HCT116 (cell line): Measurements from ENCODE around the gene ZNF423. TPM values are rescaled to one million over a fixed set of nuclear protein-coding genes. Genes with fewer than 3 reads are reported as not detected.

ENCODE experiments used
- ATAC-seq: fragments of 200-7000 bp; cut with Tn5 transposase; 2 replicates; pipeline ENCODE4 v1.9.1; 2020; ENCODE audit warnings: mild to moderate bottlenecking, moderate library complexity
- BruUV-seq: library from RNA; stranded (reverse); fragments of 400-500 nt; replicated peaks from 2 replicates; lab custom pipeline; 2021; lab: Mats Ljungman, UMichigan
- CTCF ChIA-PET: fragments of 300-600 bp; sonication (Branson Sonifier 250); formaldehyde crosslinking; loops from one replicate; lab custom pipeline; 2021; ENCODE audit warnings: antibody characterized with exemption; lab: Charles Lee
- POLR2A ChIA-PET: fragments of 300-600, 350-600 bp; sonication (Branson Sonifier 250); formaldehyde crosslinking; loops from one replicate; lab custom pipeline; 2021; ENCODE audit warnings: antibody characterized with exemption; lab: Charles Lee
- RAD21 ChIA-PET, 2 experiments: fragments of 300-600 bp; sonication (Branson Sonifier 250); formaldehyde crosslinking; loops; one replicate each; lab custom pipeline; 2023; ENCODE audit warnings: low total read pairs in 2 of 2; ENCODE audit not compliant: uncharacterized antibody in 2 of 2, unreplicated experiment in 2 of 2, low non-redundant PET in 1 of 2; lab: Charles Lee
- DNase-seq: peaks from one replicate; pipeline ENCODE4 v3.0.0-alpha.2; 2010; ENCODE audit warnings: low read depth, low spot score
- H2AFZ ChIP-seq: fragments of 200-600 bp; shearing (Covaris generic), sonication (generic); 2 replicates; pipeline ENCODE4 v1.6.1; 2017; ENCODE audit warnings: low read depth, mixed run types, mixed read lengths, antibody characterized with exemption, low read length; ENCODE audit not compliant: poor library complexity, severe bottlenecking
- H3K27ac ChIP-seq: 2 replicates; pipeline ENCODE4 v1.5.1; 2012; ENCODE audit warnings: low read depth, low read length
- H3K27me3 ChIP-seq: fragments of 200-600 bp; sonication (generic); 2 replicates; pipeline ENCODE4 v1.6.1; 2016; ENCODE audit warnings: mixed run types, low read length, mixed read lengths; ENCODE audit not compliant: insufficient read depth
- H3K36me3 ChIP-seq, 2 experiments: fragments of 200-500 bp in 1 of 2; fragments of 200-600 bp in 1 of 2; sonication (Bioruptor generic) in 1 of 2; sonication (generic) in 1 of 2; 2 replicates each; pipeline versions ENCODE4 v1.5.1 to v1.6.1; 2014 to 2016; ENCODE audit warnings: low read length in 2 of 2, inconsistent platforms in 1 of 2, mixed read lengths in 1 of 2, mixed run types in 1 of 2; ENCODE audit not compliant: insufficient read depth in 2 of 2, control insufficient read depth in 1 of 2
- H3K4me1 ChIP-seq, 2 experiments: fragments of 200-600 bp in 1 of 2; sonication (generic) in 1 of 2; 2 replicates each; pipeline versions ENCODE4 v1.5.1 to v1.6.1; 2012 to 2017; ENCODE audit warnings: low read length in 2 of 2, inconsistent platforms in 1 of 2, mild to moderate bottlenecking in 1 of 2, mixed read lengths in 1 of 2, mixed run types in 1 of 2, moderate library complexity in 1 of 2; ENCODE audit not compliant: insufficient read depth in 2 of 2, control insufficient read depth in 1 of 2
- H3K4me2 ChIP-seq: fragments of 200-600 bp; sonication (generic); 2 replicates; pipeline ENCODE4 v1.6.1; 2017; ENCODE audit warnings: mixed run types, low read length, mixed read lengths
- H3K4me3 ChIP-seq, 2 experiments: fragments of 200-600 bp in 1 of 2; sonication (generic) in 1 of 2; replicated peaks in 1 of 2; 2 replicates each; pipeline ENCODE4 v1.5.1; 2011 to 2016; ENCODE audit warnings: low read length in 2 of 2, control low read depth in 1 of 2, low read depth in 1 of 2, mild to moderate bottlenecking in 1 of 2, mixed read lengths in 1 of 2, mixed run types in 1 of 2
- H3K79me2 ChIP-seq: fragments of 200-600 bp; sonication (generic); 2 replicates; pipeline ENCODE4 v1.6.1; 2017; ENCODE audit warnings: mild to moderate bottlenecking, mixed run types, low read length, moderate library complexity, mixed read lengths; ENCODE audit not compliant: insufficient read depth
- H3K9ac ChIP-seq: fragments of 200-600 bp; sonication (generic); 2 replicates; pipeline ENCODE4 v1.6.1; 2016; ENCODE audit warnings: low read length, mixed read lengths
- H3K9me2 ChIP-seq: fragments of 200-600 bp; sonication (generic), shearing (Covaris generic); 2 replicates; pipeline ENCODE4 v1.6.1; 2017; ENCODE audit warnings: mixed run types, mild to moderate bottlenecking, moderate library complexity; ENCODE audit not compliant: insufficient read depth
- H3K9me3 ChIP-seq, 2 experiments: fragments of 200-500 bp in 1 of 2; fragments of 200-600 bp in 1 of 2; sonication (Bioruptor generic) in 1 of 2; sonication (generic) in 1 of 2; 2 replicates each; pipeline ENCODE4 v1.6.1; 2014 to 2017; ENCODE audit warnings: low read length in 2 of 2, mixed read lengths in 2 of 2, inconsistent platforms in 1 of 2, low read depth in 1 of 2, mild to moderate bottlenecking in 1 of 2, mixed run types in 1 of 2, moderate library complexity in 1 of 2; ENCODE audit not compliant: control insufficient read depth in 1 of 2, insufficient read depth in 1 of 2
- H4K20me1 ChIP-seq: fragments of 200-600 bp; sonication (generic), shearing (Covaris generic); 2 replicates; pipeline ENCODE4 v1.6.1; 2017; ENCODE audit warnings: mixed run types, mild to moderate bottlenecking, moderate library complexity; ENCODE audit not compliant: insufficient read depth
- FOSL1 ChIP-seq: IDR thresholded peaks from 2 replicates; pipeline ENCODE4 v1.6.1; 2012; ENCODE audit warnings: low read depth
- MAX ChIP-seq: IDR thresholded peaks from 2 replicates; pipeline ENCODE4 v1.6.1; 2012
- POLR2A ChIP-seq: IDR thresholded peaks from 2 replicates; pipeline ENCODE4 v1.7.0; 2011; ENCODE audit warnings: borderline replicate concordance; ENCODE audit not compliant: insufficient read depth, insufficient read length; ENCODE audit errors: extremely low read depth
- RAD21 ChIP-seq: IDR thresholded peaks from 2 replicates; pipeline ENCODE4 v1.6.1; 2012; ENCODE audit warnings: low read depth, mild to moderate bottlenecking
- YY1 ChIP-seq: IDR thresholded peaks from 2 replicates; pipeline ENCODE4 v1.6.1; 2011; ENCODE audit warnings: low read length, low read depth, moderate library complexity, mild to moderate bottlenecking; ENCODE audit not compliant: insufficient replicate concordance; ENCODE audit errors: extremely low read depth
- ZBTB33 ChIP-seq: IDR thresholded peaks from 2 replicates; pipeline ENCODE4 v1.6.1; 2011; ENCODE audit warnings: mild to moderate bottlenecking, low read length, moderate library complexity; ENCODE audit not compliant: insufficient replicate concordance; ENCODE audit errors: extremely low read depth
- ZNF274 ChIP-seq: fragments of 200-500 bp; sonication (Bioruptor generic); IDR thresholded peaks from 2 replicates; pipeline ENCODE4 v1.6.1; 2014; ENCODE audit warnings: mild to moderate bottlenecking, low read depth, low read length, inconsistent platforms
- intact Hi-C: fragments of 100-400 bp; cut with micrococcal nuclease; formaldehyde crosslinking; loops from 2 replicates; pipeline ENCODE4 v1.10.0; 2022
- total RNA-seq: library from RNA; stranded (reverse); gene quantifications from one replicate; pipeline ENCODE4 v1.2.1, GENCODE V29; 2021; ENCODE audit not compliant: unreplicated experiment
- TF ChIP-seq, protein P1 (sequence below), 3 experiments: fragments of 200-600 bp in 1 of 3; sonication (generic) in 1 of 3; IDR thresholded peaks in 2 of 3; conservative IDR thresholded peaks in 1 of 3; 2 replicates each; pipeline ENCODE4 v1.5.1; 2012 to 2017; ENCODE audit warnings: low read depth in 2 of 3, low read length in 2 of 3, antibody characterized with exemption in 1 of 3, borderline replicate concordance in 1 of 3, control low read depth in 1 of 3, mild to moderate bottlenecking in 1 of 3, mixed read lengths in 1 of 3, mixed run types in 1 of 3, moderate library complexity in 1 of 3; ENCODE audit not compliant: insufficient read depth in 1 of 3

ZNF423 gene
- total RNA-seq, 1 experiment from 2014 or later = 0.22 TPM

- Histone ChIP-seq H3K9ac (no peak overlapping the region), H2AFZ (no peak overlapping the region), H3K4me2 (no peak overlapping the region), H3K4me3 (no peak overlapping the region), H3K4me1 (no peaks in the 10 kb centered on the region), H3K9me2 (no peaks in the 10 kb centered on the region), H3K27ac (no peak overlapping the region), H4K20me1 (no peaks in the 10 kb centered on the region), H3K36me3 (no peaks in the 10 kb centered on the region), H3K27me3 (peaks cover 34% of the 10 kb centered on the region), H3K9me3 (no peaks in the 10 kb centered on the region), H3K79me2 (no peaks in the 10 kb centered on the region)
- ATAC-seq (no peak), DNase-seq (no peak)
- ChIA-PET RAD21 (no interaction called here), CTCF (interaction anchor here (1.6 to 2.2 kb wide), 2 partner anchors 40 to 189 kb away, joined by 3 to 7 read pairs; no protein-coding TSS in a partner anchor), POLR2A (no interaction called here)
- intact Hi-C loops = no loop called here
- no TSS peak for BruUV-seq
- TF ChIP-seq, protein P1, sequence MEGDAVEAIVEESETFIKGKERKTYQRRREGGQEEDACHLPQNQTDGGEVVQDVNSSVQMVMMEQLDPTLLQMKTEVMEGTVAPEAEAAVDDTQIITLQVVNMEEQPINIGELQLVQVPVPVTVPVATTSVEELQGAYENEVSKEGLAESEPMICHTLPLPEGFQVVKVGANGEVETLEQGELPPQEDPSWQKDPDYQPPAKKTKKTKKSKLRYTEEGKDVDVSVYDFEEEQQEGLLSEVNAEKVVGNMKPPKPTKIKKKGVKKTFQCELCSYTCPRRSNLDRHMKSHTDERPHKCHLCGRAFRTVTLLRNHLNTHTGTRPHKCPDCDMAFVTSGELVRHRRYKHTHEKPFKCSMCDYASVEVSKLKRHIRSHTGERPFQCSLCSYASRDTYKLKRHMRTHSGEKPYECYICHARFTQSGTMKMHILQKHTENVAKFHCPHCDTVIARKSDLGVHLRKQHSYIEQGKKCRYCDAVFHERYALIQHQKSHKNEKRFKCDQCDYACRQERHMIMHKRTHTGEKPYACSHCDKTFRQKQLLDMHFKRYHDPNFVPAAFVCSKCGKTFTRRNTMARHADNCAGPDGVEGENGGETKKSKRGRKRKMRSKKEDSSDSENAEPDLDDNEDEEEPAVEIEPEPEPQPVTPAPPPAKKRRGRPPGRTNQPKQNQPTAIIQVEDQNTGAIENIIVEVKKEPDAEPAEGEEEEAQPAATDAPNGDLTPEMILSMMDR (IDR thresholded peaks at IDR 0.05 in 2 of 3, conservative IDR thresholded peaks at IDR 0.05 in 1 of 3; ENCODE audit: borderline replicate concordance in 1 of 3, insufficient read depth in 1 of 3, low read depth in 2 of 3, low read length in 2 of 3) = no peak
- no peak for TF ChIP-seq RAD21
- no peak for TF ChIP-seq MAX
- TF ChIP-seq YY1 = no peak
- no peak for TF ChIP-seq FOSL1
- no peak for TF ChIP-seq ZNF274
- TF ChIP-seq ZBTB33 = no peak
- TF ChIP-seq POLR2A = no peak
These were observed 259.1 kb downstream of the ZNF423 start for GRCh38 chr16:49596648-49597291.
